ENCODE measurements around the gene HSPA1B. TPM values are rescaled to one million over a fixed set of nuclear protein-coding genes. Genes with fewer than 3 reads are reported as not detected.
A peak's percentile ranks its signal among the peaks of the same experiment; 100 is the strongest.
"Not testable (repeated sequence)": the region's sequence is repeated elsewhere in the genome, so short reads cannot be mapped to it uniquely, and the experiment has no call there.

The HSPA1B gene
- total and polyA plus RNA-seq, 12 donors, result 16.9 to 258 (median 153) TPM

GRCh38 chr6:31837369-31838113 lies 10.0 kb downstream of the HSPA1B start:
- H3K9me3 ChIP-seq, result no peaks in the 10 kb centered on the region
- peak overlapping the region in 8 of 10 donors; percentile 84 to 100 (median 94) for H3K4me3 ChIP-seq
- DNase-seq (no peak), ATAC-seq (no peak)
- peaks cover 23 to 55% (median 43%) of the 10 kb centered on the region in 9 donors for H3K4me1 ChIP-seq
- intact Hi-C loops (cut with DNase I), result loop anchor here in 7 of 10 donors (5.0 to 10.0 kb wide), 6 partner anchors 60 to 293 kb away; partner anchors contain the start of genes VWA7 (in 3 of the 7), ATP6V1G2 (in 2 of the 7), DDX39B (in 2 of the 7) and NFKBIL1 (in 2 of the 7)
- peak overlapping the region in 6 of 10 donors; percentile 25 to 98 (median 96) for H3K27ac ChIP-seq
- no peak for TF ChIP-seq CTCF (IDR thresholded peaks at IDR 0.05)
- 44 to 69% methylated on average over 1 of the region's 1 CpG for whole genome bisulfite sequencing, 2 donors
- H3K36me3 ChIP-seq, result peaks cover 0 to 65% (median 45%) of the 10 kb centered on the region in 9 donors
- H3K27me3 ChIP-seq, result no peaks in the 10 kb centered on the region

- not testable (repeated sequence) for H3K9me3 ChIP-seq, DNase-seq, H3K27me3 ChIP-seq, ATAC-seq
- peak overlapping the region in 1 of 10 donors; percentile 96 for H3K27ac ChIP-seq
- WGBS, 2 donors, result 90 to 95% methylated on average over 9 of the region's 9 CpGs
- intact Hi-C loops (cut with DNase I), result loop anchor here in 7 of 10 donors (5.0 to 10.0 kb wide), 6 partner anchors 61 to 293 kb away; partner anchors contain the start of genes VWA7 (in 3 of the 7), ATP6V1G2 (in 2 of the 7), DDX39B (in 2 of the 7) and NFKBIL1 (in 2 of the 7)
- peak overlapping the region in 3 of 10 donors; percentile 1 to 90 (median 90) for H3K4me3 ChIP-seq
- peaks cover 0 to 69% (median 45%) of the 10 kb centered on the region in 9 donors for H3K36me3 ChIP-seq
- H3K4me1 ChIP-seq, result peaks cover 23 to 51% (median 43%) of the 10 kb centered on the region in 9 donors
These were observed 10.6 kb downstream of the HSPA1B start for GRCh38 chr6:31838114-31838553.

GRCh38 chr6:31838968-31839367 lies 11.4 kb downstream of the HSPA1B start:
- intact Hi-C loops (cut with DNase I), result loop anchor here in 7 of 10 donors (5.0 to 10.0 kb wide), 6 partner anchors 62 to 294 kb away; partner anchors contain the start of genes VWA7 (in 3 of the 7), ATP6V1G2 (in 2 of the 7), DDX39B (in 2 of the 7) and NFKBIL1 (in 2 of the 7)
- DNase-seq (no peak), ATAC-seq (no peak)
- TF ChIP-seq CTCF (IDR thresholded peaks at IDR 0.05), result no peak
- 97 to 99% methylated on average over 3 of the region's 3 CpGs for WGBS, 2 donors
- H3K36me3 ChIP-seq, result peaks cover 0 to 69% (median 45%) of the 10 kb centered on the region in 9 donors
- H3K4me1 ChIP-seq, result peaks cover 23 to 42% (median 39%) of the 10 kb centered on the region in 9 donors
- no peaks in the 10 kb centered on the region for H3K9me3 ChIP-seq
- H3K27ac ChIP-seq, result no peak overlapping the region
- no peaks in the 10 kb centered on the region for H3K27me3 ChIP-seq
- peak overlapping the region in 1 of 10 donors; percentile 90 for H3K4me3 ChIP-seq

GRCh38 chr6:31839779-31840126 lies 12.2 kb downstream of the HSPA1B start:
- WGBS, 2 donors, result 85 to 88% methylated on average over 8 of the region's 8 CpGs
- not testable (repeated sequence) for H3K27me3 ChIP-seq, H3K4me3 ChIP-seq, H3K9me3 ChIP-seq, DNase-seq, H3K27ac ChIP-seq, ATAC-seq
- H3K4me1 ChIP-seq, result peaks cover 23 to 39% (median 37%) of the 10 kb centered on the region in 9 donors
- intact Hi-C loops (cut with DNase I), result loop anchor here in 7 of 10 donors (5.0 to 10.0 kb wide), 6 partner anchors 62 to 295 kb away; partner anchors contain the start of genes VWA7 (in 3 of the 7), ATP6V1G2 (in 2 of the 7), DDX39B (in 2 of the 7) and NFKBIL1 (in 2 of the 7)
- H3K36me3 ChIP-seq, result peaks cover 0 to 69% (median 45%) of the 10 kb centered on the region in 9 donors

- intact Hi-C loops (cut with DNase I), result no loop called here
- Histone ChIP-seq H3K27me3 (no peaks in the 10 kb centered on the region), H3K4me3 (no peak overlapping the region), H3K9me3 (no peaks in the 10 kb centered on the region), H3K36me3 (peaks cover 0 to 57% (median 40%) of the 10 kb centered on the region in 9 donors), H3K27ac (no peak overlapping the region), H3K4me1 (peaks cover 9 to 21% (median 19%) of the 10 kb centered on the region in 9 donors)
- DNase-seq, result no peak
- no peak for ATAC-seq
- TF ChIP-seq CTCF (IDR thresholded peaks at IDR 0.05), result no peak
- WGBS, 2 donors, result 95% methylated on average over 9 of the region's 9 CpGs
These were observed 14.5 kb downstream of the HSPA1B start for GRCh38 chr6:31842053-31842452.
